Choroid plexus epithelial cell (primary cell): ENCODE measurements around the gene GALNT10.
A peak's percentile ranks its signal among the peaks of the same experiment; 100 is the strongest.

Experiments used
- DNase-seq: peaks from one replicate; pipeline ENCODE4 v3.0.0-alpha.2; 2010; ENCODE audit warnings: low read depth
- H3K4me3 ChIP-seq: 2 replicates; pipeline ENCODE4 v1.5.1; 2011; ENCODE audit warnings: low read depth, mild to moderate bottlenecking, control low read depth, low read length, moderate library complexity
- TF ChIP-seq, protein P1 (sequence below): conservative IDR thresholded peaks from 2 replicates; pipeline ENCODE4 v1.5.1; 2011; ENCODE audit warnings: low read depth, mild to moderate bottlenecking, control low read depth, inconsistent platforms, low read length, moderate library complexity

GALNT10 gene

DNA sequence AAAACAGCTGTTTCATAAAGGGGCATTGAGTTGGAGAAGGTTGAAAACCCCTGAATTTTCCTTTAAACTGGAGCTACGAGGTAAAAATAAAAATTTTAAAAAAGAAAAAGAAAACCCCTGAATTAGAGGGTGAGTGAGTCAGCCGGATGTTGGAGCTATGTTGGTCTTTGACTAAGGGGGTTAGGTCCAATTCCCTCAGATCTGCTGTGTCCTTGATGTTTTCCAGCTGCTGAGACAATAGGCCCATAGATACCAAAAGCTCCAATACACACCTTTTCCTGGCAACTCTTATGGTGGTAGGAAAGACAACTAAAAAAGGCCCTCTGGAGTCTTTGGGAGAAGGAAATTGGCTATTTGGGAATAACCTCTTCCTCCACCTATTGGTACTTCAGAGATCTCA is 175.8 kb downstream of the GALNT10 start:
- DNase-seq: peak; percentile 53
- TF ChIP-seq, protein P1, sequence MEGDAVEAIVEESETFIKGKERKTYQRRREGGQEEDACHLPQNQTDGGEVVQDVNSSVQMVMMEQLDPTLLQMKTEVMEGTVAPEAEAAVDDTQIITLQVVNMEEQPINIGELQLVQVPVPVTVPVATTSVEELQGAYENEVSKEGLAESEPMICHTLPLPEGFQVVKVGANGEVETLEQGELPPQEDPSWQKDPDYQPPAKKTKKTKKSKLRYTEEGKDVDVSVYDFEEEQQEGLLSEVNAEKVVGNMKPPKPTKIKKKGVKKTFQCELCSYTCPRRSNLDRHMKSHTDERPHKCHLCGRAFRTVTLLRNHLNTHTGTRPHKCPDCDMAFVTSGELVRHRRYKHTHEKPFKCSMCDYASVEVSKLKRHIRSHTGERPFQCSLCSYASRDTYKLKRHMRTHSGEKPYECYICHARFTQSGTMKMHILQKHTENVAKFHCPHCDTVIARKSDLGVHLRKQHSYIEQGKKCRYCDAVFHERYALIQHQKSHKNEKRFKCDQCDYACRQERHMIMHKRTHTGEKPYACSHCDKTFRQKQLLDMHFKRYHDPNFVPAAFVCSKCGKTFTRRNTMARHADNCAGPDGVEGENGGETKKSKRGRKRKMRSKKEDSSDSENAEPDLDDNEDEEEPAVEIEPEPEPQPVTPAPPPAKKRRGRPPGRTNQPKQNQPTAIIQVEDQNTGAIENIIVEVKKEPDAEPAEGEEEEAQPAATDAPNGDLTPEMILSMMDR: no peak
- H3K4me3 ChIP-seq: no peak overlapping the region

DNA sequence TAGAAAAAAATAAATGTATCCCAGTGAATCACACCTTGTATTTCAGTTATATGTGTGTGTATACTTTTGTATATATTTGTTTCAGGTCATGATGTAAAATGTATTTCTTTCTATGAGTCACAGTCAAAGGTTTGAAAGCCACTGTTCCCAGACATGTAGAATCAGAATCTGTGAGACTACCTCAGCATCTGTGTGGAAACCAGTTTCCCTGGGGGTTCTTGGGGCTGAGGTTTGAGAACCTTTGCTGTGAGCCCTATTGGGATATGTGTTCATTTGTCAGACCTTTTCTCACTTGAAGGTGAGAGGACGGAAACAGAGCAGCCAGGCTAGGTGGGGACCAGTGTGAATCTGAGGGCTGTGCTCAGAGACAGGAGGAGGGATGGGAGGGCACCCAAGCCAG is 176.6 kb downstream of the GALNT10 start:
- H3K4me3 ChIP-seq: no peak overlapping the region
- DNase-seq: peak; percentile 73
- TF ChIP-seq, protein P1: no peak

DNA sequence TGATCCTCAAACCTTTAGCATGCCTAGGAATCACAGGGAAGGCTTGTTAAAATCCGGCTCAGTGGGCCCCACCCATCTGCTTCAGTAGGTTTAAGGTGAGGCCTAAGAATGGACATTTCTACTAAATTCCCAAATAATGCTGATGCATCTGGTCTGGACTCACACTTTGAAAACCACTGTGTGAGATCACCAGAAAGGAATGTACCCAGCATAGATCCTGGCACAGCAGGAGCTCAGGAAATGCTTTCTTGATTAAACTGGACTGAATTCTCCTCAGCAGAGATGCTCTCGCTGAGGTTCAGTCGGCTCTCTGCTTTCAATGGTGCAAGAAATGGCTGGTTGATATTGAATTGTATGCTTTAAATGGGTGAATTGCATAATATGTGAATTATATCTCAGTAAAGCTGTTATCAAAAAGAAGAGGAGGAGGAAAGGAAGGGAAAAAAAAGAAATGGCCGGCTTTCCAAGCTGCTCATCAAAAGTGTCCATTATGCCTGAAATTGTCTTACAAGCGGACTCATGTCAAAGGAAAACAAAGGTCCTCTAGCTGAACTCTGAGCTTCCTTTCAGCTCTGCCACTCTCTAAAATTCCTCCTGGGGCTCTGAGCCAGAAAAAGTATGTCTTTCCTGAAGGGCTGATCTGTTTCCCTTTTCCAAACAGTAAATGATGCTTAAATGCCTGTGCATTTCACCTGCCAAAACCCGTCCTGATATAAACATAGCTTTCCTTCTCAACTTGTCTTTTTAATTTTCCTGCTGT is 177.7 kb downstream of the GALNT10 start:
- TF ChIP-seq, protein P1: no peak
- peak; percentile 99 for DNase-seq
- H3K4me3 ChIP-seq: no peak overlapping the region

- peak; percentile 70 for DNase-seq
- TF ChIP-seq, protein P1: no peak
- H3K4me3 ChIP-seq: no peak overlapping the region
These were observed 179.1 kb downstream of the GALNT10 start for GRCh38 chr5:154369682-154370081.

DNA sequence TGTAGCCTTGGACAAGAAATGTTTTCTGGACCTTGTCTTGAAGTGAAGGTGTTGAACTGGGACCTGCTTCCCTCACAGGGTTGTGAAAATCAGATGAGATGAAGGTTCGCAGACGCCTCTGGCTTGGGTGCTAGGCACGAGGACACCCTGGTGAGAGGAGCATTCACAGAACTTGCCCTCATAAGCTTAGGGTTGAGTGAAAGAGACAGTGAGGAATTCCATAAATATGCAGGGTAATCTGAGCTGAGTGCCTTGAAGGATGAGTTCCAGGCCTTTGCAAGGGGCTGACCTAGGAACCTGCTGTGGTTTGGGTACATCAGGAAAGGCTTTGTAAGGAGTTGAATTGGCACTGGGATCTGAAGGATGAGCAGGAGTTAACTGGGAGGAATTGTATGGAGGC is 179.6 kb downstream of the GALNT10 start:
- no peak overlapping the region for H3K4me3 ChIP-seq
- DNase-seq: peak; percentile 91
- TF ChIP-seq, protein P1: no peak

GRCh38 chr5:154370813-154371212 is 180.3 kb downstream of the GALNT10 start:
- DNase-seq: no peak
- TF ChIP-seq, protein P1: no peak
- no peak overlapping the region for H3K4me3 ChIP-seq

DNA sequence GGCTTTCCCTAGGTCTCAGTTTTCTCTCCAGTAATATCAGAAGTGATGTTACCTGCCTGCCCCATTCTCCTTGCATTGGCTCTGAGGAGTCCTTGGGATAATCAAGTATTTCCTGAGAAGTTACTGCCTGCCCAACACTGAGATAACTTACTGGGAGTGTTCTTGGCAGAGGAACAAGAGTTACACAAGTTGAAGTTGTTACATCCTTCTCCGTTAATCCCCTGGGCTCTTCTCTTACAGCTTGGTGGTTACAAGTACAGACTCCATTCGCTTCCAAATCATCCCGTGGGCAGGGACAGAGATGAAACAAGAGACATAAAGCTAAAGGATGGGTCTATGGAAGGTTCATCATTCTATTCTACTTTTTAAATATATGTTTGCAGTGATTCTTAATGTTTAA is 181.2 kb downstream of the GALNT10 start:
- TF ChIP-seq, protein P1: no peak
- H3K4me3 ChIP-seq: no peak overlapping the region
- DNase-seq: peak; percentile 97
